22Rv1 (cell line): ENCODE results near the gene DUSP28.

ENCODE experiments used
- ZFX ChIP-seq: fragments of 450-650 bp; IDR thresholded peaks from 2 replicates; pipeline ENCODE4 v1.6.1; 2017; ENCODE audit warnings: antibody characterized with exemption, borderline replicate concordance
- TF ChIP-seq, protein P1 (sequence below): fragments of 450-650 bp; IDR thresholded peaks from 2 replicates; pipeline ENCODE4 v1.5.1; 2017; ENCODE audit warnings: mild to moderate bottlenecking

DNA sequence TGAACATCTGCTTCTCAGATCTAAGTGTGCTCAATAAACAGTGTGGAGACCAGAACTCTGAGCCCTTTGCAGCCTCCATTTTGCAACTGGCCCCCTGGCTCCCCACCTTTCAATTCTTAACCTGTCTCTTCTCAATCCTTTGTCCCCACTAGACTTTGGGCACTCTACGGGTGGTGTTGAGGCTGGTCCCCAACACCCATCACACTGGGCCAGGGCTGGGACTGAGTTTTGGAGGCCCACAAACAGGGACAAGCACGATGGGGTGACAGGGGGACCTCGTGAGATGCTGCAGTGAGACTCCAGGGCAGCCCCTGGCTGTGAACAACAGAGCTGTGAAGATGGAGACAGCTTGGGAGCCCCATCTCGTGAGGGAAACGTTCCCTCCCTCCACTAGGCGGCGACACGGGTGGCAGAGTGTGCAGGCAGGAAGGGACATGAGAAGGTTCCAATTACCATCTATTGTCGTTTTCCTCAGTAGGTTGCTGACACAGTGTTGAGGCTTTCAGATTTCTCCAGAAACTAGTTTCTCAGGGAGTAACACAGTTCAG is 3.5 kb upstream of the DUSP28 start:
- TF ChIP-seq, protein P1, sequence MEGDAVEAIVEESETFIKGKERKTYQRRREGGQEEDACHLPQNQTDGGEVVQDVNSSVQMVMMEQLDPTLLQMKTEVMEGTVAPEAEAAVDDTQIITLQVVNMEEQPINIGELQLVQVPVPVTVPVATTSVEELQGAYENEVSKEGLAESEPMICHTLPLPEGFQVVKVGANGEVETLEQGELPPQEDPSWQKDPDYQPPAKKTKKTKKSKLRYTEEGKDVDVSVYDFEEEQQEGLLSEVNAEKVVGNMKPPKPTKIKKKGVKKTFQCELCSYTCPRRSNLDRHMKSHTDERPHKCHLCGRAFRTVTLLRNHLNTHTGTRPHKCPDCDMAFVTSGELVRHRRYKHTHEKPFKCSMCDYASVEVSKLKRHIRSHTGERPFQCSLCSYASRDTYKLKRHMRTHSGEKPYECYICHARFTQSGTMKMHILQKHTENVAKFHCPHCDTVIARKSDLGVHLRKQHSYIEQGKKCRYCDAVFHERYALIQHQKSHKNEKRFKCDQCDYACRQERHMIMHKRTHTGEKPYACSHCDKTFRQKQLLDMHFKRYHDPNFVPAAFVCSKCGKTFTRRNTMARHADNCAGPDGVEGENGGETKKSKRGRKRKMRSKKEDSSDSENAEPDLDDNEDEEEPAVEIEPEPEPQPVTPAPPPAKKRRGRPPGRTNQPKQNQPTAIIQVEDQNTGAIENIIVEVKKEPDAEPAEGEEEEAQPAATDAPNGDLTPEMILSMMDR = peak; percentile 74
- no peak for TF ChIP-seq ZFX
